ENCODE data around the gene TRIM61.

DNA sequence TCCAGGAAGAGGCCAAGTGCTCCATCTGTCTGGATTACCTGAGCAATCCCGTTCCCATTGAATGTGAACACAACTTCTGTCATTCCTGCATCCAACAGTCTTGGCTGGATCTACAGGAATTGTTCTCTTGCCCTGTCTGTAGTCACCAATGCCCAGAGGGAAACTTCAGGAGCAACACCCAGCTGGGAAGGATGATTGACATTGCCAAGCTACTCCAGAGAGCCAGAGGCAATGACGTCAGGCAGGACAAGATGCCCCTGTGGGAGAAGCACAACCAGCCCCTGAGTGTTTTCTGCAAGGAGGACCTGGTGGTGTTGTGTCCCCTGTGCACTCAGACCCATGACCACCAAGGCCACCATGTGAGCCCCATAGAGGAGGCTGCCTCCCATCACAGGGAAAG, 33.0 kb upstream of the TRIM61 start:
- TF ChIP-seq, protein P1, sequence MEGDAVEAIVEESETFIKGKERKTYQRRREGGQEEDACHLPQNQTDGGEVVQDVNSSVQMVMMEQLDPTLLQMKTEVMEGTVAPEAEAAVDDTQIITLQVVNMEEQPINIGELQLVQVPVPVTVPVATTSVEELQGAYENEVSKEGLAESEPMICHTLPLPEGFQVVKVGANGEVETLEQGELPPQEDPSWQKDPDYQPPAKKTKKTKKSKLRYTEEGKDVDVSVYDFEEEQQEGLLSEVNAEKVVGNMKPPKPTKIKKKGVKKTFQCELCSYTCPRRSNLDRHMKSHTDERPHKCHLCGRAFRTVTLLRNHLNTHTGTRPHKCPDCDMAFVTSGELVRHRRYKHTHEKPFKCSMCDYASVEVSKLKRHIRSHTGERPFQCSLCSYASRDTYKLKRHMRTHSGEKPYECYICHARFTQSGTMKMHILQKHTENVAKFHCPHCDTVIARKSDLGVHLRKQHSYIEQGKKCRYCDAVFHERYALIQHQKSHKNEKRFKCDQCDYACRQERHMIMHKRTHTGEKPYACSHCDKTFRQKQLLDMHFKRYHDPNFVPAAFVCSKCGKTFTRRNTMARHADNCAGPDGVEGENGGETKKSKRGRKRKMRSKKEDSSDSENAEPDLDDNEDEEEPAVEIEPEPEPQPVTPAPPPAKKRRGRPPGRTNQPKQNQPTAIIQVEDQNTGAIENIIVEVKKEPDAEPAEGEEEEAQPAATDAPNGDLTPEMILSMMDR (IDR thresholded peaks at IDR 0.05; ENCODE audit: borderline replicate concordance, extremely low read depth, low read length, poor library complexity, severe bottlenecking), result no peak
- no peak for TF ChIP-seq EZH2 (IDR thresholded peaks at IDR 0.05; ENCODE audit: borderline replicate concordance, low read depth, low read length, severe bottlenecking)
